Globus pallidus (tissue), 1 donor: ENCODE measurements around the gene NBPF14.
"Not testable (repeated sequence)": the region's sequence is repeated elsewhere in the genome, so short reads cannot be mapped to it uniquely, and the experiment has no call there.

Experiments
- DNase-seq: peaks from one replicate; pipeline ENCODE4 v3.0.0-alpha.2; 2015; ENCODE audit warnings: low spot score

NBPF14 gene, protein sequence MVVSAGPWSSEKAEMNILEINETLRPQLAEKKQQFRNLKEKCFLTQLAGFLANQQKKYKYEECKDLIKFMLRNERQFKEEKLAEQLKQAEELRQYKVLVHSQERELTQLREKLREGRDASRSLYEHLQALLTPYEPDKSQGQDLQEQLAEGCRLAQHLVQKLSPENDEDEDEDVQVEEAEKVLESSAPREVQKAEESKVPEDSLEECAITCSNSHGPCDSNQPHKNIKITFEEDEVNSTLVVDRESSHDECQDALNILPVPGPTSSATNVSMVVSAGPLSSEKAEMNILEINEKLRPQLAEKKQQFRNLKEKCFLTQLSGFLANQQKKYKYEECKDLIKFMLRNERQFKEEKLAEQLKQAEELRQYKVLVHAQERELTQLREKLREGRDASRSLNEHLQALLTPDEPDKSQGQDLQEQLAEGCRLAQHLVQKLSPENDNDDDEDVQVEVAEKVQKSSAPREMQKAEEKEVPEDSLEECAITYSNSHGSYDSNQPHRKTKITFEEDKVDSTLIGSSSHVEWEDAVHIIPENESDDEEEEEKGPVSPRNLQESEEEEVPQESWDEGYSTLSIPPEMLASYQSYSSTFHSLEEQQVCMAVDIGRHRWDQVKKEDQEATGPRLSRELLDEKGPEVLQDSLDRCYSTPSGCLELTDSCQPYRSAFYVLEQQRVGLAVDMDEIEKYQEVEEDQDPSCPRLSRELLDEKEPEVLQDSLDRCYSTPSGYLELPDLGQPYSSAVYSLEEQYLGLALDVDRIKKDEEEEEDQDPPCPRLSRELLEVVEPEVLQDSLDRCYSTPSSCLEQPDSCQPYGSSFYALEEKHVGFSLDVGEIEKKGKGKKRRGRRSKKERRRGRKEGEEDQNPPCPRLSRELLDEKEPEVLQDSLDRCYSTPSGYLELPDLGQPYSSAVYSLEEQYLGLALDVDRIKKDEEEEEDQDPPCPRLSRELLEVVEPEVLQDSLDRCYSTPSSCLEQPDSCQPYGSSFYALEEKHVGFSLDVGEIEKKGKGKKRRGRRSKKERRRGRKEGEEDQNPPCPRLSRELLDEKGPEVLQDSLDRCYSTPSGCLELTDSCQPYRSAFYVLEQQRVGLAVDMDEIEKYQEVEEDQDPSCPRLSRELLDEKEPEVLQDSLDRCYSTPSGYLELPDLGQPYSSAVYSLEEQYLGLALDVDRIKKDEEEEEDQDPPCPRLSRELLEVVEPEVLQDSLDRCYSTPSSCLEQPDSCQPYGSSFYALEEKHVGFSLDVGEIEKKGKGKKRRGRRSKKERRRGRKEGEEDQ (N-terminal part only)

DNA sequence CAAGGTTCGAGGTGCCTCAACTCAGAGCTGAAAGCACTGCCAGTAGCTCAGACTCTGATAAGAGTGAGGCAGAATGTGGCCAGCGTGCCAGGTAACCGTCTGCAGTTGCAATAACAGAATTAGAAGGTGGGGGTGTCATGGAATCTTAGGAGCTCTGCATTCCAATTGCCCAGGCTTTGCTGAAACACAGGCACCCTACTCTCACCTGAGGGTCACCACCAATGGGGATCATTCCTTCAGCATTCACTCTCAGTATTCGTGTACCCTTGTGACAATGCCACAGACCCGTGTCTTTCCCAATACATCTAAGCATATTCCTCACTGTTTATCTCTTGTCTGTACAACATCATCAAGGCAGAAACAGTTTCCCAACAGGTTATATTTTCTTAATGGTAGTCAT lies at the start of gene NBPF14:
Gene NBPF14, minus strand, starts transcription at position 101 of the 400 bp plus-strand sequence. CDS start 294 bp downstream, outside the sequence.
- not testable (repeated sequence) for DNase-seq

DNA sequence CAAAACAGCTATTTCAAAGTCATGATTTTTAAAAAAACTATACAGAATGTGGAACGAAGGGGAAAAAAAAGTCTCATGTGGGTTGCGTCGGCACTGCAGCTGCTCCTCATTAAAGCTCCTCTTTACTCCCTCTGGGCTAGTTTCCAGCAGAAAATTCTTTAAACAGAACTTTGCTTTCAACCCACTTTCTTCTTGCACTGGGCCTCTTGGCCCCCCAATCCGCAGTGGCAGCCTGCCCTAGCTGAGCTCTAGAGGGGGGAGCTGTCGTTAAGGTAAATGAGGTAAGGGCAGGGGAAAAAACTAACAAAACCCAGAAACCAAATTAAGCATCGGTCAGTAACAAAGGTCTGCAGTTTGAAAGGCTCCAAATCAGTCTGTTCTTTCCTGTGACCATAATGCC lies 29.6 kb upstream of the NBPF14 start:
- DNase-seq: not testable (repeated sequence)

DNA sequence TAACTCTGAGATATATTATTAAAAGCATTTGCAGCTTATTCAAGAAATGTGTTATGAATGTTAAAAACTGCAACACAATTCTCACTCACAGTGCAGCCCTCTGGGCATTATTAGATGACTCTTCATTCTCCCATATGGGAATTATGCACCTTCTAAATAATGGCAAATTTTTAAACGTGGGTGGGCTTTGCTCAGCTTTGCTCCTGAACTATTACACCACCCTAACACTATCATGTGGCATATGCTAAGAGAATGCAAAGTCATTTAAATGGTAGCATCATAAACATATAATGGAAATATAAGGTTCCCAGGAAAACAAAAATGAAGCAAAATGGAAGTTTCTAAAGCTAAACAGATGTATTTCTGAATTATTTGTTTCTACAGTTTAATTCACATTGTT lies 22.4 kb upstream of the NBPF14 start:
- DNase-seq: not testable (repeated sequence)

DNA sequence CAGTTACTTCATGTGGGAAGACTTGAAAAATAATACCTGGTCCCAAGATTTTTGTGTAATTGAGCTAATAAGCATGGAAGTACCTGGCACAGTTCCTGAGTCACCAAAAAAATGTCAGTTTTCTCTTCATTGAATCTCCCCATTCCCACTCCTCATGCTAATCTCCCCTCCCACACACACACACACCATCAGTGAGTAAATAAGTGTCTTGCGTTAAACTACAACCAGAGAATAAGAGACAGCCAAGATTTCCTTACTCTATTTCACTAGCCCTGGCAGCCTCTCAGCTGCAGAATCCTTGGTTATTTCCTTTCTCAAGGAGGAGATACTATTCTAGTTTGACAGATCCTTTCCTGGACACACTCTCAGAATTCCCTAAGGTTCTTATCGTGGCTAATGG lies 9.5 kb upstream of the NBPF14 start:
- DNase-seq: not testable (repeated sequence)

DNA sequence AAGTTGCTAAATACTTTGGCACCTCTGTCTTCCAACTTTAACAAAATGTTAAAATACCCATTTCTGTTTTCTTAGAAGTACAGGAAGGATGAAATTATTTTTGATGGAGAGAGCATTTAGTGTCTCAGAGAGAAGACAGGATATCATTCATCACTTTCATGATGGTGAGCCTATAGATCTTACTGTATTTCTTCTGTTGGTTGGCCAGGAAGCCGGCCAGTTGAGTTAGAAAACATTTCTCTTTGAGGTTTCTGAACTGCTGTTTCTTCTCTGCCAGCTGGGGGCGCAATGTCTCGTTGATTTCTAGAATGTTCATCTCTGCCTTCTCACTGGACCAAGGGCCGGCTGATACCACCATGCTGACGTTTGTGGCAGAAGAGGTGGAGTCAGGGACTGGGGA lies 451 bp downstream of the NBPF14 start:
- DNase-seq: not testable (repeated sequence)

DNA sequence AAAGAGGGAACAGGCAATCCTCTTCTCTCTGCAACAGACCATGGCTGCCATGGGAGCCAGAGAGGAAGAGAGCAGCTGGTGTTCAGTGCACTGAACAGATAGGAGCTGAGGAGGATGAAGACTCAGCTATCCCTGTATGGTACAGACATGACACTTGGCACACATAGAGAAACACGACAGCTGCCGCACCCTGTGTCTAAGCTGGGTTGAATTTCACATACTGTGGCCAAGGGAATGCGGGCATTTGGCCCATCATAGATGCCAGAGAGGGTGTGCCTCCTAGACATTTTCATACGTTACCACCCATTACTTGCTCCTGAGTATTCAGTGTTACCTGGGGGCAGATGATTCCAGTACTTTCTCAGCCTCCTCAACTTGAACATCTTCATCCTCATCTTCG lies 4.7 kb downstream of the NBPF14 start:
- not testable (repeated sequence) for DNase-seq

DNA sequence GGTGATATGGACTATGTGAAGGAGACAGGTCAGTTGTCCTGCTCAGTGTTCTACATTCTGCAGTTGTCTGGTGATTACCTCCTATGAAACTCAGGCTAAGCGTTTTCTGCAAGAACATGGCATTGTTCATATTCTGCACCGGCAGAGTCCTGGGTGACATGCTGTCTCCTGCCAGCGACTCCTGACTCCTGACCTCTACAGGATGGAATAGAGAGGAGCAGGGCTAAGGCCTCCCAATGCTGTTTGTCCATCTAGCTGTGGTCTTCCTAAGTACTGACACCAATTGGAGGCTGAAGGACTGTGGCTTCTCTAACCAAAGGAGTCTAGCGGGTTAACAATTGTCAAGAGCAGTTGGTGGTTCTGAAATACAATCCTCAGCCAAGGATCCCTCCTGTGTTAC lies 63.7 kb downstream of the NBPF14 start:
- DNase-seq: not testable (repeated sequence)

DNA sequence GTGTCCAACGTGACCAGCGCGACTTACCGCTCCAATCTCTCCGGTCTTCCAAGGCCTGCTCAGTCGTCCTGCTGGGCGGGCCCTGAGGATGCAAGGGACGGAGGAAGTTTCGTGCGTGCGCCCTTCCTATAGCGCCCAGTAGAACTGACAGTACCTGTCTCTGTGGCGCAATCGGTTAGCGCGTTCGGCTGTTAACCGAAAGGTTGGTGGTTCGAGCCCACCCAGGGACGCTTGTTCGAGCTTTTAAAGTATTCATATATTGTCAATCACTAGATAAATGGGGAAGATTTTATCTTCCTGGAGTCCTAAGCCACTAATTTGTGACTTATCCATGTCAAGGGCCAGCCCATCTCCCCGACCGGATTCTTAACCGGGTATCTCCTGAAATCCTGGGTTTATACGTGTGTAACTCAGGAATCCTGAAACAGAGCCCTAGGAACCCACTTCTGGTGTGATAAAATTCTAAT lies 66.7 kb downstream of the NBPF14 start:
- DNase-seq: not testable (repeated sequence)

DNA sequence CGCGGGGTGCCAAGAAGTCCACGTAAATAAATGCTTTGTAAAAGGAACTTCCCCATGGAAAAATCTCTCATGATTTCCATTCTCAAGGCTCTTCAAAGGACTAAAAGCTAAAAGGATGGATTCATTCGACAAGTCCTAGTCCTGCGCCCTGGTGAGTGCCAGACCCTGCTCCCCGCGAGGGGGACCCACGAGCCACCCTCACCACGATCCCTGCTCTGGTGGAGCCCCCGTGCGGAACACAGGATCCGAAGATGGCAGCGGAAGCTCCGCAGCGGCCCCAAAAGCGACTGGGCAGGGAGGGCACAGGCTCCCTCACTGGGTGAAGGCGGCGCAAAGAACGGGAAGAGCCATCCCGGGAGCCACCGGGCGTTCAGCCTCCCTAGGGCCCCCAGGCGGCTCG lies 67.2 kb downstream of the NBPF14 start:
- DNase-seq: not testable (repeated sequence)

DNA sequence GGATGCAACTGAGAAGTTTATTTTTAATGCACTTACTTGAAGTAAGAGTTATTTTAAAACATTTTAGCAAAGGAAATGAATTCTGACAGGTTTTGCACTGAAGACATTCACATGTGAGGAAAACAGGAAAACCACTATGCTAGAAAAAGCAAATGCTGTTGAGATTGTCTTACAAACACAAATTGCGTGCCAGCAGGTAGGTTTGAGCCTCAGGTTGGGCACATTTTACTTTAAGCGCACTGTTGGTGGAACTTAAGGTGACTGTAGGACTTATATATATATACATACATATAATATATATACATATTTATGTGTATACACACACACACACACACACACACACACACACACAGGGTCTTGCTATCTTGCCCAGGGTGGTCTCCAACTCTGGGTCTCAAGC lies 69.2 kb downstream of the NBPF14 start:
- not testable (repeated sequence) for DNase-seq

DNA sequence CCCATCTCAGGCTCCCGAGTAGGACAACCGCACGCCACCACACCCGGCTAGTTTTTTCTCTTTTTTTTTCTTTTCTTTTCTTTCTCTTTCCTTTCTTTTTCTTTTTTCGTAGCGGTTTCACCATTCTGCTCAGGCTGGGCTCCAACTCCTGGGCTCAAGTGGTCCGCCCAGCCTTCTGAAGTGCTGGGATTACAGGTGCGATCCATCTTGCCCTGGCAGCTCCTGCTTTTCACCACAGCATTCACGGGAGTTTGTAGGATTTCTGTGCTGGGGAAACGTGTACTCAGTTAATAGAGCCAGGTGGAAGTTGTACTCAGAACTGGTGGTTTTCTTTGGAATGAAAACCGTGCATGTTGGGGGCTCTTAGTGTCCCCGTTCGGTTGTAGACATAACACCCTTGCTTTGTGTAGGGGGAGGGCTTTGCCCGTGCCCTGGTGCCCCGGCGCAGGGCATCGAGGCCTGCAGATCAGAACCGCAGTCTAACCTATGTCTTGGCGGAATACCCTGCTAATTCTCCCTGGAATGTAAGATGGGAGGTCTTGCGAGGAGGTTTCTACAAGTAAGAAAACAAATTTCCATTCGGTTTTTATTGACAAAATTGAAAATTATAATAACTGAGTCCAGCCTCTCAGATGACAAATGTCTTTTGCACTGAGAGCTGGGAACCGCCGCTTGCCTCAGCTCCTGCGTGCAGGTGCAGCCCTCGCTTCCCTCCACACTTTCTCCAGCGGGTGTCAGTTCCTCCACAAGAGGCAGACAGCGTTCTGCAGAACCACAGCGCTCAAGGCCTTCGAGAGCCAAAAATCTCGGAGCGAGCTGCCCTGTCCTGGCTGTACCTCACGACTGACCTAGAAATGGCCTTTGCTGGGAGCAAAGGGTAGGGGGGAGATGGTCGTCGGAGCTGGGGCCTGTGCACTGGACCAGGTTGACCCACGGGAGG lies 72.3 kb downstream of the NBPF14 start:
- DNase-seq: not testable (repeated sequence)

DNA sequence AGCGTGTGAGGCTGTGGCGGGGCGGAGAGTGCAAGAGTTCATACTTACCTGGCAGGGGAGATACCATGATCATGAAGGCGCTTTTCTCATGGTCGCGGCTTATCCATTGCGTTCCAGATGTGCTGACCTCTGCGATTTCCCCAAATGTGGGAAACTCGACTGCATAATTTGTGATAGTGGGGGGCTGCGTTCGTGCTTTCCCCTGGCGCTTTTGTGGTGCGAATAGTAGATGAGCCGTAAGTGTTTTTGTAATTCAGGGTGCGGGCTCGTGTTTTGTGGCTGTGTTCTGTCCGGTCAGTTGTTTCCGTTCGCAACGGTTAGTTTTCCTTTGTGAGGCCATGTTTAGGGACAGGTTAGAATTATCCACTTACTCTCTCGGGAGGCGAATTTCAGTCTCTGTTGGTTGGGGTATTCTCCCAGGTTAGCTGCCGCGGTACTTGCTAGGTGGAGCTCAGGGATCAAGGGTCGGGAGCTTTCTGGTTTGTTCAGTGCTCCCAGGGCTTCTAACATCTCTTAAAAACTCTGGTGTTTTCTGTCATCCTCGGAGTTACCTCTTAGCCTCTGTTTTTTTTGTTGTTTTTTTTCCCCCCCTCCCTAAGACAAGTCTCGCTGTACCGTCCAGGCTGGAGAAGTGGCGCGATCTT lies 73.1 kb downstream of the NBPF14 start:
- peak; percentile 87 for DNase-seq

DNA sequence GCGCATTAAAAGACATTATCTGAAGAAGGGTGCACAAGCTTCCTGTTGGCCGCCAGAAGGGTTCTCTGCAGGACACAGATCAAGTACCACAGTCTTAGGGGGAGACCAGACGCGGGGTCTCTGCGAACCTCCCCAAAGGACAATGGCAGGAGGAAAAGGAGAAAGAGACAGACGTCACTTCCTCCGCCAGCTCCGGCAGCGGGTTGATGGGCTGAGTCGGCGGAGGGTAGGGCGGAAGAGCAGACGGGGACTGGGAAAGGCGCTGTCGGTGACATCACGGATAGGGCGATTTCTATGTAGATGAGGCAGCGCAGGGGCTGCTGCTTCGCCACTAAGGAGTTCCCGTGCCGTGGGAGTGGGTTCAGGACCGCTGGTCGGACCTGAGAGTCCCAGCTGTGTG lies 73.7 kb downstream of the NBPF14 start:
- DNase-seq: peak; percentile 79

DNA sequence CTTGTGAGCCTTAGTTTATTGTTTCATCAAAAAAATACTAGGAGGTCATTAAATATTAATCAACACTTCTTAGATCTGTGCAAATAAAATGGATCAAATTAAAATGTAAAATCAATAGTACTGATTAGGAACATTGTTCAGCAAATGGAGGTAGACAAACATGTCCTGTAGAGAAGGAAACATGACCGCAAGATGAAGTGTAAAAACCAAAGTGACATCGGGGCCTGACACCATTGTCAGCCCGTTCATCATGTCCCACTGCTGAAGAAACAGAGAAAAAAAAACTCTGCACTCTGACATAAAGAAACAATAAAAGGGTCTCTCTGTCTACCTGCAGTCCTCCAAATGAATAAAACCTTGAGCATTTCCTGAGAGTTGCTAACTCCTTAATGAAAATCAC lies 81.5 kb downstream of the NBPF14 start:
- DNase-seq: not testable (repeated sequence)

DNA sequence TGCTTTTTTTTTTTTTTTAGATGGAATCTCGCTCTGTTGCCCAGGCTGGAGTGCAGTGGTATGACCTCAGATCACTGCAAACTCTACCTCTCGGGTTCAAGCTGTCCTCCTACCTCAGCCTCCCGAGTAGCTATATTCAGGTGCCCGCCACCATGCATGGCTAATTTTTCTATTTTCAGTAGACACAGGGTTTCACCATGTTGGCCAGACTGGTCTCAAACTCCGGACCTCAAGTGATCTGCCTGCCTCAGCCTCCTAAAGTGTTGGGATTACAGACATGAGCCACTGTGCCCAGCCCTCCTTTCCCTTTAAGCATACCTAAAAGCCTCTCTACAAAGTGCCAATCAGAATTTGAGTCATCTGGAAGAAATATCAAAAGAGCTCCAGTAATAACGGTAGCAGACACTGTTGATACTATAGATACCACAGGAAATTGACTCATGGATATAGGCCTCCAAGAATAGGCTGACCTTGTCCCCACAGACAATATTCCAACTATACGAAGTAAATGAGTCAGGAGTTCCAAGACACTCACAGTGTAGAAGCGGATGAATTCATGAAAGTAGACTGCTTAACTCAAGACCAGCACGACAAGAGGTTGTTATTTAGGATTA lies 83.1 kb downstream of the NBPF14 start:
- not testable (repeated sequence) for DNase-seq

DNA sequence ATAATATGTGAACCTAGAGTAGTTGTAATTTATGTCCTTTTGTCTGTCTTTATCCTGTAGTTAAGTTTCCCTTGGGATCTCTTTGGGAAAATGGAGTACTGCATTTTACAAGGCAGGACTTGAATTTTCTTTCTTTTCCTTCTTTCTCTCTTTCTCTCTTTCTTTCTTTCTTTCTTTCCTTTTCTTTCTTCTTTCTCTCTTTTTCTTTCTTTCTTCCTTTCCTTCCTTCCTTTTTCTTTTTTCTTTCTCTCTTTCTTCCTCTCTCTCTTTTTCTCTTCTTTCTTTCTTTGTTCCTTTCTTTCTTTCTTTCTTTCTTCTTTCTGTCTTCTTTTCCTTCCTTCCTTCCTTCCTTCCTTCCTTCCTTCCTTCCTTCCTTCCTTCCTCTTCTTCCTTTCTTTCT lies 101.9 kb downstream of the NBPF14 start:
- not testable (repeated sequence) for DNase-seq

DNA sequence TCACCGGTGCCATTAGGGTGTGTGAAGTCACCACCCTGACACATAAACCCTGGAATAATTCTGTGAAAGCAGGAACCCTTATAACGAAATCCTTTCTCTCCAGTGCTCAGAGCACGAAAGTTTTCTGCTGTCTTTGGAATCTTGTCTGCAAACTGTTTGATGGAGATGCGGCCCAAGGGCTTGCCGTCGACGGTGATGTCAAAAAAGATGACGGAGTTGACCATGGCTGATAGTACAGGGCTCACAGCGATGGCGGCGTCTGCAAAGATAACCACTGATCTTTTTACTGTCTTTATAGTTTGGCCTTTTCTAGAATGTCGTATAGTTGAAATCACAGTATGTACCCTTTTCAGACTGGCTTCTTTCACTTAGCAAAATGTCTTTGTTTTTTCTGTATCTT lies 112.8 kb downstream of the NBPF14 start, which contains the start of gene PPIAL4G:
Gene PPIAL4G, minus strand, starts transcription at position 274 of the 400 bp plus-strand sequence. Its CDS starts 50 bp downstream, at position 224.
- DNase-seq: not testable (repeated sequence)
